ENCODE results near the gene SLC47A2. TPM values are rescaled to one million over a fixed set of nuclear protein-coding genes. Genes with fewer than 3 reads are reported as not detected.

Gene SLC47A2
- polyA plus RNA-seq, 1 donor from 2014 or later = not detected

GRCh38 chr17:19730843-19731242 lies 14.5 kb upstream of the SLC47A2 start:
- Histone ChIP-seq H3K9me2 (ENCODE audit: insufficient read depth, low read length) (no peaks in the 10 kb centered on the region), H4K20me1 (ENCODE audit: insufficient read depth) (no peaks in the 10 kb centered on the region), H3K4me3 (ENCODE audit: low read length) (no peak overlapping the region), H3K27me3 (ENCODE audit: insufficient read depth, low read depth, low read length) (no peaks in the 10 kb centered on the region), H3K4me2 (ENCODE audit: low read length) (no peak overlapping the region), H3F3A (ENCODE audit: insufficient read depth, low read length, poor library complexity, severe bottlenecking) (no peaks in the 10 kb centered on the region), H3K36me3 (ENCODE audit: insufficient read depth, low read length) (no peaks in the 10 kb centered on the region), H3K9me3 (ENCODE audit: low read length) (no peaks in the 10 kb centered on the region), H3K27ac (ENCODE audit: low read length) (no peak overlapping the region), H2AFZ (ENCODE audit: low read depth, low read length) (no peak overlapping the region), H3K79me2 (replicated peaks; ENCODE audit: insufficient read depth, low read length) (no peaks in the 10 kb centered on the region), H3K9ac (ENCODE audit: low read length) (no peak overlapping the region)
- TF ChIP-seq RAD21 (conservative IDR thresholded peaks at IDR 0.05) (no peak), CTCF (IDR thresholded peaks at IDR 0.05; ENCODE audit: poor library complexity, severe bottlenecking) (no peak), TAF1 (IDR thresholded peaks at IDR 0.05; ENCODE audit: low read depth) (no peak), EP300 (conservative IDR thresholded peaks at IDR 0.05; ENCODE audit: poor library complexity, severe bottlenecking) (no peak), POLR2AphosphoS5 (IDR thresholded peaks at IDR 0.05) (no peak), EZH2 (IDR thresholded peaks at IDR 0.05; ENCODE audit: borderline replicate concordance, insufficient read depth, low read length, poor library complexity, severe bottlenecking) (no peak), MXI1 (conservative IDR thresholded peaks at IDR 0.05; ENCODE audit: poor library complexity, severe bottlenecking) (no peak), SMC3 (conservative IDR thresholded peaks at IDR 0.05; ENCODE audit: poor library complexity) (no peak)
- TF ChIP-seq, protein P1, sequence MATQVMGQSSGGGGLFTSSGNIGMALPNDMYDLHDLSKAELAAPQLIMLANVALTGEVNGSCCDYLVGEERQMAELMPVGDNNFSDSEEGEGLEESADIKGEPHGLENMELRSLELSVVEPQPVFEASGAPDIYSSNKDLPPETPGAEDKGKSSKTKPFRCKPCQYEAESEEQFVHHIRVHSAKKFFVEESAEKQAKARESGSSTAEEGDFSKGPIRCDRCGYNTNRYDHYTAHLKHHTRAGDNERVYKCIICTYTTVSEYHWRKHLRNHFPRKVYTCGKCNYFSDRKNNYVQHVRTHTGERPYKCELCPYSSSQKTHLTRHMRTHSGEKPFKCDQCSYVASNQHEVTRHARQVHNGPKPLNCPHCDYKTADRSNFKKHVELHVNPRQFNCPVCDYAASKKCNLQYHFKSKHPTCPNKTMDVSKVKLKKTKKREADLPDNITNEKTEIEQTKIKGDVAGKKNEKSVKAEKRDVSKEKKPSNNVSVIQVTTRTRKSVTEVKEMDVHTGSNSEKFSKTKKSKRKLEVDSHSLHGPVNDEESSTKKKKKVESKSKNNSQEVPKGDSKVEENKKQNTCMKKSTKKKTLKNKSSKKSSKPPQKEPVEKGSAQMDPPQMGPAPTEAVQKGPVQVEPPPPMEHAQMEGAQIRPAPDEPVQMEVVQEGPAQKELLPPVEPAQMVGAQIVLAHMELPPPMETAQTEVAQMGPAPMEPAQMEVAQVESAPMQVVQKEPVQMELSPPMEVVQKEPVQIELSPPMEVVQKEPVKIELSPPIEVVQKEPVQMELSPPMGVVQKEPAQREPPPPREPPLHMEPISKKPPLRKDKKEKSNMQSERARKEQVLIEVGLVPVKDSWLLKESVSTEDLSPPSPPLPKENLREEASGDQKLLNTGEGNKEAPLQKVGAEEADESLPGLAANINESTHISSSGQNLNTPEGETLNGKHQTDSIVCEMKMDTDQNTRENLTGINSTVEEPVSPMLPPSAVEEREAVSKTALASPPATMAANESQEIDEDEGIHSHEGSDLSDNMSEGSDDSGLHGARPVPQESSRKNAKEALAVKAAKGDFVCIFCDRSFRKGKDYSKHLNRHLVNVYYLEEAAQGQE (IDR thresholded peaks at IDR 0.05; ENCODE audit: borderline replicate concordance) = no peak

- Histone ChIP-seq H3K4me2 (ENCODE audit: low read length) (no peak overlapping the region), H3K9me2 (ENCODE audit: insufficient read depth, low read length) (no peaks in the 10 kb centered on the region), H3K79me2 (replicated peaks; ENCODE audit: insufficient read depth, low read length) (no peaks in the 10 kb centered on the region), H3F3A (ENCODE audit: insufficient read depth, low read length, poor library complexity, severe bottlenecking) (no peaks in the 10 kb centered on the region), H4K20me1 (ENCODE audit: insufficient read depth) (no peaks in the 10 kb centered on the region), H3K9ac (ENCODE audit: low read length) (no peak overlapping the region), H3K36me3 (ENCODE audit: insufficient read depth, low read length) (no peaks in the 10 kb centered on the region), H3K27me3 (ENCODE audit: insufficient read depth, low read depth, low read length) (no peaks in the 10 kb centered on the region), H2AFZ (ENCODE audit: low read depth, low read length) (no peak overlapping the region), H3K4me3 (ENCODE audit: low read length) (no peak overlapping the region), H3K27ac (ENCODE audit: low read length) (no peak overlapping the region), H3K9me3 (ENCODE audit: low read length) (no peaks in the 10 kb centered on the region)
- TF ChIP-seq MXI1 (conservative IDR thresholded peaks at IDR 0.05; ENCODE audit: poor library complexity, severe bottlenecking) (no peak), EP300 (conservative IDR thresholded peaks at IDR 0.05; ENCODE audit: poor library complexity, severe bottlenecking) (no peak), CTCF (IDR thresholded peaks at IDR 0.05; ENCODE audit: poor library complexity, severe bottlenecking) (no peak), TAF1 (IDR thresholded peaks at IDR 0.05; ENCODE audit: low read depth) (no peak), POLR2AphosphoS5 (IDR thresholded peaks at IDR 0.05) (no peak), SMC3 (conservative IDR thresholded peaks at IDR 0.05; ENCODE audit: poor library complexity) (no peak), RAD21 (conservative IDR thresholded peaks at IDR 0.05) (no peak), EZH2 (IDR thresholded peaks at IDR 0.05; ENCODE audit: borderline replicate concordance, insufficient read depth, low read length, poor library complexity, severe bottlenecking) (no peak)
- TF ChIP-seq, protein P1 (IDR thresholded peaks at IDR 0.05; ENCODE audit: borderline replicate concordance) = no peak
Observed at GRCh38 chr17:19729900-19730299, 13.5 kb upstream of the SLC47A2 start.
